HG03025 (cell line): Measurements from ENCODE around the gene FIZ1.

ENCODE experiments used
- ATAC-seq: cut with Tn5 transposase; IDR thresholded peaks from one replicate; pipeline ENCODE4 v1.9.1; 2021; ENCODE audit warnings: mild to moderate bottlenecking, moderate library complexity; ENCODE audit not compliant: unreplicated experiment, low FRiP score

Gene FIZ1

GRCh38 chr19:55614711-55615542 lies 15.6 kb upstream of the FIZ1 start:
- no peak for ATAC-seq

DNA sequence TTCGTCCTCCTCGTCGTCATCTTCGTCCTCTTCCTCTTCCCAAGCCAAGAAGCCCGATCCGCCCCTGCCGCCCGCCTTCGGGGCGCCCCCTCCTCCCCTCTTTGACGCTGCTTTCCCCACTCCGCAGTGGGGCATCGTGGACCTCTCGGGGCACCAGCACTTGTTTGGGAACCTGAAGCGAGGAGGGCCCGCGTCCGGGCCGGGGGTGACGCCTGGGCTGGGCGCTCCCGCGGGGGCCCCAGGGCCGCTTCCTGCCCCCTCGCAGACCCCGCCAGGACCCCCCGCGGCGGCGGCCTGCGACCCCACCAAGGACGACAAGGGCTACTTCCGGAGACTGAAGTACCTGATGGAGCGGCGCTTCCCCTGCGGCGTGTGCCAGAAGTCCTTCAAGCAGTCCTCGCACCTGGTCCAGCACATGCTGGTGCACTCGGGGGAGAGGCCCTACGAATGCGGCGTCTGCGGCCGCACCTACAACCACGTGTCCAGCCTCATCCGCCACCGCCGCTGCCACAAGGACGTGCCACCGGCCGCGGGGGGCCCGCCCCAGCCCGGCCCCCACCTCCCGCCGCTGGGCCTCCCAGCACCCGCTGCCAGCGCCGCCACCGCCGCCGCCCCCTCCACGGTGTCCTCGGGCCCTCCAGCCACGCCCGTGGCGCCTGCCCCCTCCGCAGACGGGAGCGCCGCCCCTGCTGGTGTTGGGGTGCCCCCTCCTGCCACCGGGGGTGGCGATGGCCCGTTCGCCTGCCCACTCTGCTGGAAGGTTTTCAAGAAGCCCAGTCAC lies 14.8 kb upstream of the FIZ1 start:
- ATAC-seq: no peak

DNA sequence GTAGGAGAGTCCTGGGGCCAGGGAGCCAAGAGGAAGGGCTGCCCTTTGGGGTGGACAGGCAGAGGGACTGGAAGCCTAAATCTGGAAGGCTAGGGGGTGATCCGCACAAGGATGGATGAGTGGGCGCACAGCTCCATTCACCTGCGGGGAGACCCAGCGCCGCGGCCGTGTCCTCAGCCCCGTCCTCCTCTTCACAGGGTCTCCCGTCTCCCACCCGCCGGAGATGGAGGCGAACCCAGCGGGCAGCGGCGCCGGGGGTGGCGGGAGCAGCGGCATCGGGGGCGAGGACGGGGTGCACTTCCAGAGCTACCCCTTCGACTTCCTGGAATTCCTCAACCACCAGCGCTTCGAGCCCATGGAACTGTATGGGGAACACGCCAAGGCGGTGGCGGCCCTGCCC lies 14.1 kb upstream of the FIZ1 start:
- ATAC-seq: no peak

- ATAC-seq: no peak
These were observed 12.8 kb upstream of the FIZ1 start for GRCh38 chr19:55611983-55612645.

DNA sequence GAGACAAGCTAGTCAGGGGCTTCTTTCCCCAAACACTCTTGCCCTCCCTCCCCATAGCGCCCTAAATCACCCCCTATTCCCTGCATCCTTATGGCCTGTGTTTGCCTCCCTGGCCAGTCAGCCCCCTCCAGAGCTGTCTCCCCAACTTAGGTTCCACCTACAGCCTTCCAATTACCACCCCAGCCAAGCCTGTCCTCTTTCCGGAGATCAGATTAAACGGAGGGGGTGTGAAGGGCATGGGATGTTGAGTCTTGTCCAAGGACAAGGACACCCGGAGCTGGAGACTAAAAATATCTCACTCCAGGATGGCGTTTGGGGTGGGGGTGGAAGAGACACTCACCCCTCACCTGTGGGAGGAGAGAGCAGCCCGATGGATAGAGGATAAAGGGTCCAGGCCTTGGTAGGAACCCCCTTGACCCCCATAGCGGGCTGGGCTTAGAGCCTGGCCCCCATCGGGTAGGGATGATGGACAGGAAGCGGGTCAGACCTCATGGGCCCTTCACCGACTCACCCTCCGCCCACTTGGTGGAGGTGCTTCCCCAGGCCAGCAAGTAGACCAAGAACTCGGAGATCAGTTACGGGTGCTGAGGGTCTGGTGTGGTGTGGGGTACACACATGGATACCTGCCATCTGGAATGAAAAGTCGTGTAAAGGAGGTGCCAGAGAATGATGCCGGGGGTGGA lies 12.1 kb upstream of the FIZ1 start:
- ATAC-seq: no peak

- ATAC-seq: no peak
These were observed 10.0 kb upstream of the FIZ1 start for GRCh38 chr19:55609326-55609725.

DNA sequence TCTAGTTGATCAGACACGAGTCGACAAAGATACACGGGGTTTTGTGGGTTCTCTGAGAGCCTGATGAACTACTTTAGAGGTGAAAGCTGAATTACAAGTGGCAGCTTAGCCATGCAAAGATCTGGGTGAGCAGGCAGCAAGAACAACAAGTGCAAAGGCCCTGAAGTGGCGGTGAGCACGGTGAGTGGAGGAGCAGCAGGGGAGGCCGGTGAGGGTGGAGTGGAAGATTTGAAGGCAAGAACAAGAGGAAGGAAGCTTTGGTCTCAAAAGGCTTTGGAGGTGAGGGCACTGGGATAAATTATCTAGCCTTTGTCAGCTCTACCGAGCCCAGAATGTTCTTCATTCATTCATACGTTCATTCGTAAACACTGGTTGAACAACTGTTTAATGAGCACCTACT lies 7.5 kb upstream of the FIZ1 start:
- no peak for ATAC-seq

GRCh38 chr19:55606471-55606787 lies 7.1 kb upstream of the FIZ1 start:
- no peak for ATAC-seq

- peak; percentile 1 for ATAC-seq
These were observed 6.5 kb upstream of the FIZ1 start, which contains the start of gene ZNF865 for GRCh38 chr19:55605637-55606470. Gene ZNF865, plus strand, starts transcription at chr19:55605647. Its CDS starts 7,972 bp downstream, at chr19:55613619.

DNA sequence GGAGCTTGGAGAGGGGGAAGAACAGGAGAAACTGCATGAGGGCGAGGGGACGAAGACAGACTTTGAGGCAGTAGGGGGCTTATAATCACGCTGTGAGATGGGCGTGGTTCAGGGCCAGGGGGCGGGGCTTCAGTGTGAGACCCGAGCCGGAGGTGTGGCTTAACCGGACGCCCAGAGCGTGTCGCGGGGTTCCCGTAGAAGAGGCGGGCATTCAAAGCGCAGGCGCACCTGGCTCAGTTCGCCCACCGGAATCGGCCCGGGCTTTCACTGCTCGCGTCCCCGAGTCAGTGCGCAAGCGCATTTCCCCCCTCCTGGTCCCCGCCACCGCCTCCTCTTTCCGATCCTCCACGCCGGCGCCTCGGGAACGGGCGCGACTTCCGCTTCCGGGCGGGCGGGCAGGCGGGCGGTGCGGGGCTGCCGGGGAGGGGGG lies 5.9 kb upstream of the FIZ1 start:
- ATAC-seq: peak; percentile 81

- ATAC-seq: no peak
These were observed 4.4 kb upstream of the FIZ1 start for GRCh38 chr19:55603581-55604292.

- ATAC-seq: no peak
These were observed 3.8 kb upstream of the FIZ1 start for GRCh38 chr19:55603115-55603514.

- no peak for ATAC-seq
These were observed 3.0 kb upstream of the FIZ1 start for GRCh38 chr19:55602104-55603001.

DNA sequence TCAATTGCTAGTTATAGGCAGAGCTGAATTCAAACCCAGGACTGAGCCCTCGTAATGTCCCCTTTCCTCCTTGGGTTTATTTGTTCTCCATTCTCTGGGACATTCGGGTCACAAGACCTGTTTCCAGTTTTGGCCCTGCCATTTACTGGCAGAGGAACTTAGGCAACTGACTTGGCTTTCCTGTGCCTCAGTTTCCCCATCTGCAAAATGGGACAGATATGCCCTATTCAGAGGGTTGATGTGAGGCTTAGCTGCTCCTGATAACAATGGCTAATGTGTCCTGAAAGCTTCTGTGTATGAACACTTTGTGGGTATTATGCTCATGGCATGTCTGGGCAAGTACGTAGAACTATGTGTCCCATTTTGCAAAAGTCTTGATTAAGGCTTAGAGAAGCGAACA lies 1.8 kb upstream of the FIZ1 start:
- ATAC-seq: no peak

DNA sequence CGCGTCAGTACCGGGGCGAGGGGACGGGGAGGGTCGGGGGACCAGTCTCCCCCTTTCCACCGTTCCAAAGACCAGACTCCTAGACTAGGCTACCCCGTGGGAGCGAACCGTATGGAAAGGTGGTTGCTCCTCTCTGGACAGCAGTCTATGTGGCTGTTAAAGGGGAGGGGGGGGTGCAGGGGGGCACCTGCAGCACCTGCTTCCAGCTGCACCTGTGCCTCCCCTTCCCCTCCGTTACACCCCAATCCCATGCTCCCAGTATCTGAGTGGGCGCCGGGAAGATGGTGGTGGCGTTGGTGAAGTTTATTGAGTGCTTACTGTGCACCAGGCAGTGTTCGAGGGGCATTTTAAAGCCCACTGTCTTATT lies 1.3 kb upstream of the FIZ1 start:
- ATAC-seq: no peak

GRCh38 chr19:55599842-55600661 lies 735 bp upstream of the FIZ1 start, which contains the start of gene ZNF524:
Gene ZNF524, plus strand, starts transcription at chr19:55600288. Its CDS starts 1,825 bp downstream, at chr19:55602113.
- peak; percentile 33 for ATAC-seq

- ATAC-seq: peak; percentile 48
These were observed 424 bp downstream of the FIZ1 start for GRCh38 chr19:55598719-55599467.
